Measurements from ENCODE around the gene SPECC1.

- TF ChIP-seq EP300 (IDR thresholded peaks at IDR 0.05) (no peak), CTCF (IDR thresholded peaks at IDR 0.05) (no peak), POLR2A (IDR thresholded peaks at IDR 0.05) (no peak)
These were observed 271.7 kb downstream of the SPECC1 start for GRCh38 chr17:20280851-20281250.

Measured in gastroesophageal sphincter (tissue), 3 donors.